GM21723 (cell line): ENCODE results near the gene COL27A1.

Experiments used
- ATAC-seq: cut with Tn5 transposase; IDR thresholded peaks from one replicate; pipeline ENCODE4 v1.9.1; 2021; ENCODE audit warnings: mild to moderate bottlenecking, moderate library complexity; ENCODE audit not compliant: unreplicated experiment

The COL27A1 gene

GRCh38 chr9:114299286-114300152 is 144.2 kb downstream of the COL27A1 start:
- no peak for ATAC-seq

- ATAC-seq = no peak
Measured at GRCh38 chr9:114300153-114300845, 145.0 kb downstream of the COL27A1 start.

GRCh38 chr9:114300846-114301797 is 145.8 kb downstream of the COL27A1 start:
- no peak for ATAC-seq

GRCh38 chr9:114301798-114302565 is 146.6 kb downstream of the COL27A1 start:
- no peak for ATAC-seq

- no peak for ATAC-seq
Measured at GRCh38 chr9:114302727-114303126, 147.4 kb downstream of the COL27A1 start.

GRCh38 chr9:114303571-114303970 is 148.2 kb downstream of the COL27A1 start:
- ATAC-seq = no peak

- no peak for ATAC-seq
Measured at GRCh38 chr9:114303977-114304376, 148.6 kb downstream of the COL27A1 start.

- no peak for ATAC-seq
Measured at GRCh38 chr9:114304416-114305188, 149.3 kb downstream of the COL27A1 start.

- ATAC-seq = no peak
Measured at GRCh38 chr9:114307899-114308267, 152.5 kb downstream of the COL27A1 start.

GRCh38 chr9:114308361-114308950 is 153.1 kb downstream of the COL27A1 start:
- ATAC-seq = no peak

- no peak for ATAC-seq
Measured at GRCh38 chr9:114309096-114309495, 153.8 kb downstream of the COL27A1 start.

GRCh38 chr9:114310471-114311450 is 155.4 kb downstream of the COL27A1 start:
- no peak for ATAC-seq

- no peak for ATAC-seq
Measured at GRCh38 chr9:114311571-114312512, 156.5 kb downstream of the COL27A1 start.

- ATAC-seq = no peak
Measured at GRCh38 chr9:114312513-114312875, 157.2 kb downstream of the COL27A1 start.

- ATAC-seq = no peak
Measured at GRCh38 chr9:114313186-114313585, 157.8 kb downstream of the COL27A1 start.

- no peak for ATAC-seq
Measured at GRCh38 chr9:114314256-114314867, 159.0 kb downstream of the COL27A1 start.
